NCI-H2029 (cell line): ENCODE measurements around the gene LTBR.

Experiments
- DNase-seq: peaks from one replicate; lab custom pipeline; 2025; lab: John Stamatoyannopoulos, UW

The LTBR gene

GRCh38 chr12:6346942-6347341 is 37.0 kb upstream of the LTBR start:
- DNase-seq = no peak

- DNase-seq = no peak
Measured at GRCh38 chr12:6347367-6348338, 36.3 kb upstream of the LTBR start.

GRCh38 chr12:6351622-6352021 is 32.3 kb upstream of the LTBR start:
- DNase-seq = no peak

GRCh38 chr12:6352193-6353173 is 31.5 kb upstream of the LTBR start:
- DNase-seq = no peak

GRCh38 chr12:6354495-6355393 is 29.2 kb upstream of the LTBR start:
- no peak for DNase-seq

GRCh38 chr12:6355491-6356373 is 28.2 kb upstream of the LTBR start:
- no peak for DNase-seq

GRCh38 chr12:6356374-6356820 is 27.6 kb upstream of the LTBR start:
- DNase-seq = no peak

- DNase-seq = no peak
Measured at GRCh38 chr12:6358881-6359280, 25.1 kb upstream of the LTBR start.

GRCh38 chr12:6360080-6360571 is 23.8 kb upstream of the LTBR start:
- DNase-seq = no peak

GRCh38 chr12:6360578-6361490 is 23.1 kb upstream of the LTBR start:
- DNase-seq = no peak

GRCh38 chr12:6361834-6362233 is 22.1 kb upstream of the LTBR start:
- DNase-seq = no peak

GRCh38 chr12:6362403-6362802 is 21.6 kb upstream of the LTBR start:
- DNase-seq = no peak

GRCh38 chr12:6363010-6363329 is 21.0 kb upstream of the LTBR start:
- no peak for DNase-seq

- no peak for DNase-seq
Measured at GRCh38 chr12:6363330-6364043, 20.5 kb upstream of the LTBR start.

- no peak for DNase-seq
Measured at GRCh38 chr12:6364044-6364374, 20.0 kb upstream of the LTBR start.

- DNase-seq = peak; percentile 39
Measured at GRCh38 chr12:6367065-6367968, 16.6 kb upstream of the LTBR start.

- DNase-seq = peak; percentile 77
Measured at GRCh38 chr12:6367969-6368892, 15.7 kb upstream of the LTBR start.
